Measurements from ENCODE around the gene MED22. TPM values are rescaled to one million over a fixed set of nuclear protein-coding genes. Genes with fewer than 3 reads are reported as not detected.
"Not testable (repeated sequence)": the region's sequence is repeated elsewhere in the genome, so short reads cannot be mapped to it uniquely, and the experiment has no call there.

The MED22 gene
- total and polyA plus RNA-seq, 4 donors: 11.4 to 32.0 (median 20.1) TPM

GRCh38 chr9:133304158-133304470 is 43.8 kb downstream of the MED22 start:
- ATAC-seq (ENCODE audit: insufficient read depth, low FRiP score): no peak
- Histone ChIP-seq H3K4me3 (no peak overlapping the region), H3K9ac (ENCODE audit: insufficient read depth in 1 of 2, low read length in 2 of 2) (no peak overlapping the region), H3K36me3 (ENCODE audit: control insufficient read depth in 4 of 4, insufficient read depth in 4 of 4, low read length in 4 of 4) (no peaks in the 10 kb centered on the region), H3K27me3 (ENCODE audit: control insufficient read depth in 3 of 3, insufficient read depth in 3 of 3, low read length in 2 of 3) (peaks cover 0 to 2% (median 0%) of the 10 kb centered on the region in 3 donors), H3K4me1 (ENCODE audit: control insufficient read depth in 5 of 5, insufficient read depth in 5 of 5, low read length in 5 of 5) (peaks cover 0 to 2% (median 0%) of the 10 kb centered on the region in 5 donors), H3K9me3 (ENCODE audit: control insufficient read depth in 4 of 4, insufficient read depth in 3 of 4, low read length in 3 of 4) (no peaks in the 10 kb centered on the region), H3K27ac (ENCODE audit: low read depth in 1 of 2, low read length in 1 of 2) (no peak overlapping the region)
- WGBS, 2 donors: 79% methylated on average over 13 of the region's 13 CpGs
- DNase-seq: no peak
- TF ChIP-seq CTCF (IDR thresholded peaks at IDR 0.05; ENCODE audit: control extremely low read depth, extremely low read depth): no peak

- Histone ChIP-seq H3K36me3 (ENCODE audit: control insufficient read depth in 4 of 4, insufficient read depth in 4 of 4, low read length in 4 of 4) (no peaks in the 10 kb centered on the region), H3K9ac (ENCODE audit: insufficient read depth in 1 of 2, low read length in 2 of 2) (no peak overlapping the region), H3K27ac (ENCODE audit: low read depth in 1 of 2, low read length in 1 of 2) (no peak overlapping the region), H3K4me3 (no peak overlapping the region), H3K27me3 (ENCODE audit: control insufficient read depth in 3 of 3, insufficient read depth in 3 of 3, low read length in 2 of 3) (peaks cover 0 to 2% (median 0%) of the 10 kb centered on the region in 3 donors), H3K4me1 (ENCODE audit: control insufficient read depth in 5 of 5, insufficient read depth in 5 of 5, low read length in 5 of 5) (peaks cover 0 to 2% (median 0%) of the 10 kb centered on the region in 5 donors), H3K9me3 (ENCODE audit: control insufficient read depth in 4 of 4, insufficient read depth in 3 of 4, low read length in 3 of 4) (no peaks in the 10 kb centered on the region)
- no peak for DNase-seq
- WGBS, 2 donors: 82 to 83% methylated on average over 25 to 26 of the region's 26 CpGs
- no peak for TF ChIP-seq CTCF (IDR thresholded peaks at IDR 0.05; ENCODE audit: control extremely low read depth, extremely low read depth)
- no peak for ATAC-seq (ENCODE audit: insufficient read depth, low FRiP score)
Observed at GRCh38 chr9:133303266-133304157, 44.4 kb downstream of the MED22 start.

- Histone ChIP-seq H3K9ac (ENCODE audit: insufficient read depth in 1 of 2, low read length in 2 of 2) (no peak overlapping the region), H3K4me1 (ENCODE audit: control insufficient read depth in 5 of 5, insufficient read depth in 5 of 5, low read length in 5 of 5) (peaks cover 0 to 2% (median 0%) of the 10 kb centered on the region in 5 donors), H3K27me3 (ENCODE audit: control insufficient read depth in 3 of 3, insufficient read depth in 3 of 3, low read length in 2 of 3) (no peaks in the 10 kb centered on the region), H3K36me3 (ENCODE audit: control insufficient read depth in 4 of 4, insufficient read depth in 4 of 4, low read length in 4 of 4) (no peaks in the 10 kb centered on the region), H3K4me3 (no peak overlapping the region), H3K27ac (ENCODE audit: low read depth in 1 of 2, low read length in 1 of 2) (no peak overlapping the region), H3K9me3 (ENCODE audit: control insufficient read depth in 4 of 4, insufficient read depth in 3 of 4, low read length in 3 of 4) (no peaks in the 10 kb centered on the region)
- WGBS, 2 donors: 84 to 90% methylated on average over 13 of the region's 13 CpGs
- no peak for DNase-seq
- ATAC-seq (ENCODE audit: insufficient read depth, low FRiP score): no peak
- no peak for TF ChIP-seq CTCF (IDR thresholded peaks at IDR 0.05; ENCODE audit: control extremely low read depth, extremely low read depth)
Observed at GRCh38 chr9:133301253-133302230, 46.4 kb downstream of the MED22 start.

GRCh38 chr9:133299996-133300395 is 47.9 kb downstream of the MED22 start:
- H3K27me3 ChIP-seq (ENCODE audit: control insufficient read depth in 3 of 3, insufficient read depth in 3 of 3, low read length in 2 of 3); H3K9me3 ChIP-seq (ENCODE audit: control insufficient read depth in 4 of 4, insufficient read depth in 3 of 4, low read length in 3 of 4); H3K27ac ChIP-seq (ENCODE audit: low read depth in 1 of 2, low read length in 1 of 2); H3K4me1 ChIP-seq (ENCODE audit: control insufficient read depth in 5 of 5, insufficient read depth in 5 of 5, low read length in 5 of 5); DNase-seq; ATAC-seq (ENCODE audit: insufficient read depth, low FRiP score); H3K4me3 ChIP-seq; H3K9ac ChIP-seq (ENCODE audit: insufficient read depth in 1 of 2, low read length in 2 of 2); H3K36me3 ChIP-seq (ENCODE audit: control insufficient read depth in 4 of 4, insufficient read depth in 4 of 4, low read length in 4 of 4): not testable (repeated sequence)
- WGBS, 2 donors: 62 to 78% methylated on average over 16 of the region's 16 CpGs
